PC-9 (cell line): ENCODE results near the gene PRKAG1. TPM values are rescaled to one million over a fixed set of nuclear protein-coding genes. Genes with fewer than 3 reads are reported as not detected.

ENCODE experiments used
- BruUV-seq: library from RNA; stranded (reverse); fragments of 400-500 nt; replicated peaks from 2 replicates; lab custom pipeline; 2021; lab: Mats Ljungman, UMichigan
- CTCF ChIA-PET: fragments of 300-600 bp; sonication (Branson Sonifier 250); formaldehyde crosslinking; loops from one replicate; lab custom pipeline; 2022; ENCODE audit warnings: antibody characterized with exemption; lab: Charles Lee
- POLR2A ChIA-PET: fragments of 300-600 bp; sonication (Branson Sonifier 250); formaldehyde crosslinking; loops from one replicate; lab custom pipeline; 2022; ENCODE audit warnings: antibody characterized with exemption; ENCODE audit not compliant: unreplicated experiment; lab: Charles Lee
- DNase-seq, 2 experiments: peaks; one replicate each; pipeline versions ENCODE4 v3.0.0 to v3.0.0-alpha.2; 2015 to 2022; ENCODE audit warnings: mixed read lengths in 1 of 2
- H2AFZ ChIP-seq: fragments of 200-600 bp; sonication (generic); 2 replicates; pipeline ENCODE4 v1.8.1; 2017; ENCODE audit warnings: antibody characterized with exemption
- H3F3A ChIP-seq: fragments of 200-600 bp; sonication (generic); 2 replicates; pipeline ENCODE4 v1.8.1; 2017; ENCODE audit warnings: antibody characterized with exemption, mild to moderate bottlenecking, low read depth; ENCODE audit not compliant: insufficient read depth
- H3K27ac ChIP-seq: fragments of 200-600 bp; sonication (generic); 2 replicates; pipeline ENCODE4 v1.6.1; 2016; ENCODE audit warnings: mixed run types
- H3K27me3 ChIP-seq: fragments of 200-600 bp; sonication (generic); 2 replicates; pipeline ENCODE4 v1.6.1; 2016; ENCODE audit warnings: low read depth, mixed run types; ENCODE audit not compliant: insufficient read depth
- H3K36me3 ChIP-seq: fragments of 200-600 bp; sonication (generic); 2 replicates; pipeline ENCODE4 v1.6.1; 2016; ENCODE audit warnings: low read depth, mixed run types
- H3K4me1 ChIP-seq: fragments of 200-600 bp; sonication (generic); replicated peaks from 2 replicates; pipeline ENCODE4 v1.6.1; 2016; ENCODE audit warnings: mixed run types; ENCODE audit not compliant: insufficient read depth
- H3K4me2 ChIP-seq: fragments of 200-600 bp; sonication (generic); 2 replicates; pipeline ENCODE4 v1.6.1; 2017; ENCODE audit warnings: mixed run types
- H3K4me3 ChIP-seq: fragments of 200-600 bp; sonication (generic); 2 replicates; pipeline ENCODE4 v1.6.1; 2016; ENCODE audit warnings: mixed run types
- H3K79me2 ChIP-seq: fragments of 200-600 bp; sonication (generic); 2 replicates; pipeline ENCODE4 v1.6.1; 2017; ENCODE audit warnings: low read depth, mixed run types
- H3K9me2 ChIP-seq: fragments of 200-600 bp; sonication (generic); 2 replicates; pipeline ENCODE4 v1.8.1; 2017; ENCODE audit warnings: mild to moderate bottlenecking; ENCODE audit not compliant: insufficient read depth
- H3K9me3 ChIP-seq: fragments of 200-600 bp; sonication (generic); 2 replicates; pipeline ENCODE4 v1.8.1; 2016; ENCODE audit warnings: low read depth; ENCODE audit not compliant: insufficient read depth
- H4K20me1 ChIP-seq: fragments of 200-600 bp; sonication (generic); 2 replicates; pipeline ENCODE4 v1.8.1; 2017; ENCODE audit not compliant: insufficient read depth
- CTCF ChIP-seq: fragments of 200-600 bp; sonication (generic); conservative IDR thresholded peaks from 2 replicates; pipeline ENCODE4 v1.6.1; 2017; ENCODE audit warnings: mixed run types, antibody characterized with exemption, mild to moderate bottlenecking, moderate library complexity
- EZH2 ChIP-seq: fragments of 200-600 bp; sonication (generic); IDR thresholded peaks from 2 replicates; pipeline ENCODE4 v1.8.0; 2017; ENCODE audit warnings: antibody characterized with exemption, low read depth
- intact Hi-C: fragments of 100-400 bp; cut with micrococcal nuclease; formaldehyde crosslinking; loops from one replicate; pipeline ENCODE4 v1.10.0; 2022; ENCODE audit not compliant: unreplicated experiment
- total RNA-seq: library from RNA; stranded (reverse); gene quantifications from 2 replicates; pipeline ENCODE4 v1.2.3, GENCODE V29; 2021

The PRKAG1 gene
- total RNA-seq, 1 experiment from 2014 or later: 53.6 TPM

GRCh38 chr12:49008943-49009342 is 9.6 kb downstream of the PRKAG1 start:
- TF ChIP-seq CTCF: no peak
- TF ChIP-seq EZH2: no peak
- Histone ChIP-seq H3F3A (peaks cover 13% of the 10 kb centered on the region), H3K27ac (no peak overlapping the region), H3K9me3 (no peaks in the 10 kb centered on the region), H3K79me2 (no peaks in the 10 kb centered on the region), H3K4me1 (peaks cover 13% of the 10 kb centered on the region), H4K20me1 (no peaks in the 10 kb centered on the region), H3K4me3 (no peak overlapping the region), H2AFZ (no peak overlapping the region), H3K27me3 (no peaks in the 10 kb centered on the region), H3K9me2 (no peaks in the 10 kb centered on the region), H3K36me3 (0 out of 2 replicates have a peak, but pooled peaks cover 8% of the 10 kb centered on the region), H3K4me2 (peak overlapping the region; percentile 35)
- CTCF ChIA-PET: interaction anchor here (0.7 kb wide), 1 partner anchor 10 kb away, joined by 3 read pairs; no protein-coding TSS in a partner anchor
- DNase-seq: no peak
- POLR2A ChIA-PET: no interaction called here
- no TSS peak for BruUV-seq
- intact Hi-C loops: no loop called here

GRCh38 chr12:49000346-49000745 is 18.2 kb downstream of the PRKAG1 start:
- H3F3A ChIP-seq: peaks cover 25% of the 10 kb centered on the region; the same call in 1 of the 2 replicates
- no TSS peak for BruUV-seq
- H3K79me2 ChIP-seq: no peaks in the 10 kb centered on the region
- H3K4me2 ChIP-seq: peak overlapping the region; percentile 91
- ChIA-PET CTCF (interaction anchor here (1.1 kb wide), 1 partner anchor 147 kb away, joined by 5 read pairs; no protein-coding TSS in a partner anchor), POLR2A (no interaction called here)
- no peak overlapping the region for H2AFZ ChIP-seq
- TF ChIP-seq CTCF (no peak), EZH2 (no peak)
- intact Hi-C loops: loop anchor here (2.0 kb wide), 1 partner anchor 18 kb away; the partner anchor contains the start of gene PRKAG1
- no peaks in the 10 kb centered on the region for H3K36me3 ChIP-seq
- no peaks in the 10 kb centered on the region for H3K27me3 ChIP-seq
- H4K20me1 ChIP-seq: no peaks in the 10 kb centered on the region
- H3K9me2 ChIP-seq: no peaks in the 10 kb centered on the region
- H3K27ac ChIP-seq: no peak overlapping the region
- no peak for DNase-seq
- H3K4me1 ChIP-seq: peaks cover 14% of the 10 kb centered on the region
- no peaks in the 10 kb centered on the region for H3K9me3 ChIP-seq
- peak overlapping the region; percentile 61; the same call in 1 of the 2 replicates for H3K4me3 ChIP-seq

- Histone ChIP-seq H3K4me2 (peak within 1 kb of the TSS; percentile 91), H3K9me2 (no peaks in the 10 kb centered on the region), H2AFZ (peak within 1 kb of the TSS; percentile 82), H3F3A (peaks cover 25% of the 10 kb centered on the region; the same call in 1 of the 2 replicates), H3K27me3 (no peaks in the 10 kb centered on the region), H4K20me1 (no peaks in the 10 kb centered on the region), H3K79me2 (no peaks in the 10 kb centered on the region), H3K9me3 (no peaks in the 10 kb centered on the region), H3K36me3 (no peaks in the 10 kb centered on the region), H3K27ac (no peak within 1 kb of the TSS), H3K4me3 (peak within 1 kb of the TSS; percentile 61), H3K4me1 (peaks cover 14% of the 10 kb centered on the region)
- TF ChIP-seq CTCF: no peak
- TF ChIP-seq EZH2: no peak
- no TSS peak for BruUV-seq
- CTCF ChIA-PET: interaction anchor here (1.1 kb wide), 1 partner anchor 146 kb away, joined by 5 read pairs; no protein-coding TSS in a partner anchor
- intact Hi-C loops: loop anchor here (2.0 to 10.0 kb wide), 6 partner anchors 19 to 457 kb away; partner anchors contain the start of genes CACNB3, KANSL2 and PRKAG1
- DNase-seq: no peak
- POLR2A ChIA-PET: interaction anchor here (0.5 to 0.7 kb wide), 2 partner anchors 18 to 140 kb away, joined by 3 to 4 read pairs; no protein-coding TSS in a partner anchor
Measured at GRCh38 chr12:48999371-49000131, 19.0 kb downstream of the PRKAG1 start, which contains the start of gene DDN. Gene DDN, minus strand, starts transcription at chr12:48999375. Its CDS starts 88 bp downstream, at chr12:48999287.
